Type B pancreatic cell (in vitro differentiated cells): ENCODE data around the gene ERC2. TPM values are rescaled to one million over a fixed set of nuclear protein-coding genes. Genes with fewer than 3 reads are reported as not detected.

ENCODE experiments used
- DNase-seq: peaks from one replicate; pipeline ENCODE4 v3.0.0; 2021; ENCODE audit warnings: mixed read lengths; ENCODE audit not compliant: unreplicated experiment; ENCODE audit errors: extremely low spot score
- H3K27ac Mint-ChIP-seq: 2 replicates; pipeline ENCODE4 v1.8.0; 2021; ENCODE audit warnings: mild to moderate bottlenecking, mixed read lengths
- H3K27me3 Mint-ChIP-seq: 2 replicates; pipeline ENCODE4 v1.8.0; 2021; ENCODE audit warnings: mixed read lengths
- H3K36me3 Mint-ChIP-seq: 2 replicates; pipeline ENCODE4 v1.8.0; 2021; ENCODE audit warnings: mixed read lengths
- H3K4me1 Mint-ChIP-seq: one replicate; pipeline ENCODE4 v1.8.0; 2021; ENCODE audit warnings: mixed read lengths; ENCODE audit not compliant: unreplicated experiment
- H3K4me3 Mint-ChIP-seq: 2 replicates; pipeline ENCODE4 v1.8.0; 2021; ENCODE audit warnings: mild to moderate bottlenecking, mixed read lengths
- H3K9me3 Mint-ChIP-seq: 2 replicates; pipeline ENCODE4 v1.8.0; 2021; ENCODE audit warnings: mixed read lengths
- CTCF ChIP-seq: fragments of 200-600 bp; sonication (generic); conservative IDR thresholded peaks from 2 replicates; pipeline ENCODE4 v1.5.0; 2021; ENCODE audit warnings: antibody characterized with exemption, mild to moderate bottlenecking
- total RNA-seq: library from RNA; stranded (reverse); gene quantifications from 2 replicates; pipeline ENCODE4 v1.2.1, GENCODE V29; 2021; ENCODE audit warnings: low replicate concordance

ERC2 gene
- total RNA-seq, 1 donor from 2014 or later = 6.1 TPM

GRCh38 chr3:55988905-55989304 lies 479.4 kb downstream of the ERC2 start:
- no peak for DNase-seq
- Mint-ChIP-seq H3K27ac (no peak overlapping the region), H3K4me1 (peaks cover 36% of the 10 kb centered on the region), H3K4me3 (no peak overlapping the region), H3K9me3 (no peaks in the 10 kb centered on the region), H3K36me3 (no peaks in the 10 kb centered on the region), H3K27me3 (no peaks in the 10 kb centered on the region)
- no peak for TF ChIP-seq CTCF

GRCh38 chr3:55984626-55985025 lies 483.6 kb downstream of the ERC2 start:
- DNase-seq = no peak
- Mint-ChIP-seq H3K27ac (no peak overlapping the region), H3K9me3 (no peaks in the 10 kb centered on the region), H3K36me3 (no peaks in the 10 kb centered on the region), H3K27me3 (no peaks in the 10 kb centered on the region), H3K4me1 (peaks cover 39% of the 10 kb centered on the region), H3K4me3 (no peak overlapping the region)
- no peak for TF ChIP-seq CTCF

- Mint-ChIP-seq H3K27ac (no peak overlapping the region), H3K4me3 (no peak overlapping the region), H3K9me3 (no peaks in the 10 kb centered on the region), H3K4me1 (peaks cover 4% of the 10 kb centered on the region), H3K27me3 (peaks cover 3% of the 10 kb centered on the region), H3K36me3 (no peaks in the 10 kb centered on the region)
- DNase-seq = no peak
- no peak for TF ChIP-seq CTCF
Observed at GRCh38 chr3:55978953-55979352, 489.3 kb downstream of the ERC2 start.

- H3K9me3 Mint-ChIP-seq = no peaks in the 10 kb centered on the region
Observed at GRCh38 chr3:55974421-55975165, 493.7 kb downstream of the ERC2 start.

GRCh38 chr3:55969634-55970033 lies 498.6 kb downstream of the ERC2 start:
- H3K4me3 Mint-ChIP-seq = no peak overlapping the region
- TF ChIP-seq CTCF = no peak
- peaks cover 4% of the 10 kb centered on the region for H3K36me3 Mint-ChIP-seq
- peaks cover 5% of the 10 kb centered on the region for H3K9me3 Mint-ChIP-seq
- no peak overlapping the region for H3K27ac Mint-ChIP-seq
- H3K4me1 Mint-ChIP-seq = peaks cover 5% of the 10 kb centered on the region
- no peak for DNase-seq
- peaks cover 4% of the 10 kb centered on the region for H3K27me3 Mint-ChIP-seq

More at GRCh38 chr3:55974421-55975165, 493.7 kb downstream of the ERC2 start:
- Mint-ChIP-seq H3K4me1 (no peaks in the 10 kb centered on the region), H3K36me3 (no peaks in the 10 kb centered on the region), H3K27me3 (peaks cover 7% of the 10 kb centered on the region), H3K4me3 (no peak overlapping the region), H3K27ac (no peak overlapping the region)
- no peak for TF ChIP-seq CTCF
- no peak for DNase-seq
